GM18505 (cell line): ENCODE results near the gene AKR7A2.

Source experiments
- ATAC-seq: cut with Tn5 transposase; IDR thresholded peaks from one replicate; pipeline ENCODE4 v1.9.1; 2021; ENCODE audit not compliant: unreplicated experiment
- POLR2A ChIP-seq: IDR thresholded peaks from 4 replicates; pipeline ENCODE4 v1.6.1; 2011; ENCODE audit warnings: borderline replicate concordance; ENCODE audit not compliant: insufficient read depth, insufficient read length; ENCODE audit errors: extremely low read depth

The AKR7A2 gene

DNA sequence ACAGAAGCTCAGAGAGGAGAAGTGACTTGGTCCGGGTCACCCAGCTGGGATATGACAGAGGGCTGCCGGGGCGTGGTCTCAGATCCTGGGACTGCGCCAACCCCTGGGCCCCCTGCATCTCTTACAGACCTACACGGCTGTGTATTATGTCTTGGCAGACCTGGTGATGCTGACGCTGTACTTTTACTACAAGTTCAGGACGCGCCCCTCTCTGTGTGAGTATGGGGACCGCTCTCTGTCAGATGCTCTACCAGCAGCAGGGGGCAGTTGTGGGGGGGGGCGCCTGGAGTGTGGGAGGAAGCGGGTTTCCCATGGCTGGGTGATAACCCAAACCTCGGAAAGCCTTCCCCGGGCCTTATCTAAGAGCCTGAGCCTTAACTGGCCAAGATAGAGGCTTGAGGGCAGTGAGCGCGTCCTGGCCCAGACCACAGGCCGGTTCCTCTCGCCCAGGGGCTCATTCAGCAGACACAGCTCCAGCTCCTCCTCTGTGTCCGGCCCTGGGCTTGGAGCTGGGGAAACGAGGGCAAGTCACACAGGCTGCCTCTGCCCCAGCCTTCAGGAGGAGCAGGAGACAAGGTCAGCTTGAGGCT is 13.5 kb upstream of the AKR7A2 start:
- no peak for ATAC-seq

GRCh38 chr1:19324665-19324990 is 12.7 kb upstream of the AKR7A2 start:
- ATAC-seq = no peak
- no peak for TF ChIP-seq POLR2A

More for the DNA sequence above, 13.5 kb upstream of the AKR7A2 start:
- TF ChIP-seq POLR2A = no peak

GRCh38 chr1:19323987-19324664 is 12.2 kb upstream of the AKR7A2 start:
- TF ChIP-seq POLR2A = no peak
- no peak for ATAC-seq

- TF ChIP-seq POLR2A = no peak
- no peak for ATAC-seq
Measured at GRCh38 chr1:19322481-19322880, 10.5 kb upstream of the AKR7A2 start.

DNA sequence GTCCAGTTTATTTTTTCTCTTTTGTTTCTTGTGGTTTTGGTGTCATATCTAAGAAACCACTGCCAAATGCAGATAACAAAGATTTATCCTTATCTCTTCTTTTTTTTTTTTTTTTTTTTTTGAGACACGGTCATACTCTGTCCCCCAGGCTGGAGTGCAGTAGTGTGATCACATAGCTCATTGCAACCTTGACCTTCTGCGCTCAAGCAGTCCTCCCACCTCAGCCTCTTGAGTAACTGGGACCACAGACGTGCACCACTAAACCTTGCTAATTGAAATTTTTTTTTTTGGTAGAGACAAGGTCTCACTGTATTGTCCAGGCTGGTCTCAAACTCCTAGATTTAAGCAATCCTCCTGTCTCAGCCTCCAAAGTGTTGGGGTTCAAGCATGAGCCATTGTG is 9.1 kb upstream of the AKR7A2 start:
- no peak for ATAC-seq
- TF ChIP-seq POLR2A = no peak

GRCh38 chr1:19319196-19319595 is 7.3 kb upstream of the AKR7A2 start:
- no peak for ATAC-seq
- no peak for TF ChIP-seq POLR2A

DNA sequence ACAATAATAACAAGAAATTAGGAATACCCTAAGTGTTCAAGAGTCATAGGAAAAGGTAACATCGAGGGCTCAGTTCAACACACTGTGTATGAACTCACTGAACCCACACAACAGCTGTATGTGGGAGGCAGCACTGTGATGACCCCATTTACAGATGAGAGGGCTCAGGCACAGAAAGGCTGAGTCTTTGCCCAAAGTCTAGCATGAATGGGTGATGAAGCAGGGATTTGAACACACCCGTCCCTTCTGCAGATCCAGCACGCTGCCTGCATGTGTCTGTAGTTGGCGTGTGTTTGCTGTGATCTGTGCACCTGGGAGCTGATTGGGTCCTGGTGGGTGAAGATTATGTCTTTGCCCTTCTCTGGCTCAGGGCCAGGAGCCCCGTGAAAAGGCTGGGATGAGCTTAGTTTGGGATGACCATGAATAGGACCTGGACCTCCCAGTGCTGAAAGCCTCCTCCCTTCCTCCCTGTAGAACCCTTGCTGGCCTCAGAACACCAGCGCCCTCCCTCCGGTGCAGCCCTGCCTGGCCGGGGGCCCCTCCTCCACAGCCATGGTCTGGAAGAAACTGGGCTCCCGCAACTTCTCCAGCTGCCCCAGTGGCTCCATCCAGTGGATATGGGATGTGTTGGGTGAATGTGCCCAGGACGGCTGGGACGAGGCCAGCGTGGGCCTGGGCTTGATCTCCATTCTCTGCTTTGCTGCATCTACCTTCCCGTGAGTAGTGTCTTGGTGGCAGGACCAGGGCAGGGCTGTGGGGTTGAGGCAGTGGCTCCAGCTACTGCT is 5.4 kb upstream of the AKR7A2 start:
- ATAC-seq = no peak
- TF ChIP-seq POLR2A = no peak

DNA sequence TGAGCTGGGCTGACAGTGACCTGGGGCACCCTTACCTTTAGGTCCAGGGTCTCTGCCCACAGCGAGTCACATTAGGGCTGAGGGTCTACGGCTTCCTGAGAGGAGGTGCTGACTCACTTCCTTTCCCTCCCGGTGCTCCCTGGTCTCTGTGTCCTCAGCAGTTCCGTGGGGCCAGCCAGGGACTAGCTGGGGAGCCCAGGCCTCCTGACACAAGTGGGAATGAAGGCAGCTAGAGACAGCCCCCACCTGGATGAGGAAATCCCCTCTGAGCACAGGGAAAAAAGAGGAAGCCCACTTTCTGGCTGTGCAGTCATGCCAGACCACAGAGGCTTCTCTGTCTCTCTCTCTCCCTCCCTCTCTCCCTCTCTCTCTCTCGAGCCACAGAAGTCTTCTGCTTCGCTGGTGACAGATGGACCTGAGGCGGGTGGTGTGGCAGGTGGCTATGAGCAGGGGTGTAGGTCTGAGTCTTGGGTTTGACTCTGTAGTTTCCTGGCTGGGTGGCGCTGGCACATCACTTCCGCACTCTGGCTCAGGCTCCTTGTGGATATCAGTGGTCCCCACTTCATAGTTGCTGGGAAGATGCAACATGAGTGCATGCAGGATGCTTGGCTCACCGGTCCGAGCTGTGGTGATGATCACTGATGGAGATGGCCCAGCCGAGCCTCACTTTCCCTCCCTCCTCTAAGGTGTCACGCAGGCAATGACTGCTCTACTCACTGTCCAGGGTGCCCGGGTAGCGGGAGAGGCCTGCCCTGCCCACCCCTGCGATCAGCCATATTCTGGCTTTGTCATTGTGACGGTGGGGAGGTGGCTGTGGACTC is 3.6 kb upstream of the AKR7A2 start:
- no peak for TF ChIP-seq POLR2A
- ATAC-seq = peak; percentile 34

DNA sequence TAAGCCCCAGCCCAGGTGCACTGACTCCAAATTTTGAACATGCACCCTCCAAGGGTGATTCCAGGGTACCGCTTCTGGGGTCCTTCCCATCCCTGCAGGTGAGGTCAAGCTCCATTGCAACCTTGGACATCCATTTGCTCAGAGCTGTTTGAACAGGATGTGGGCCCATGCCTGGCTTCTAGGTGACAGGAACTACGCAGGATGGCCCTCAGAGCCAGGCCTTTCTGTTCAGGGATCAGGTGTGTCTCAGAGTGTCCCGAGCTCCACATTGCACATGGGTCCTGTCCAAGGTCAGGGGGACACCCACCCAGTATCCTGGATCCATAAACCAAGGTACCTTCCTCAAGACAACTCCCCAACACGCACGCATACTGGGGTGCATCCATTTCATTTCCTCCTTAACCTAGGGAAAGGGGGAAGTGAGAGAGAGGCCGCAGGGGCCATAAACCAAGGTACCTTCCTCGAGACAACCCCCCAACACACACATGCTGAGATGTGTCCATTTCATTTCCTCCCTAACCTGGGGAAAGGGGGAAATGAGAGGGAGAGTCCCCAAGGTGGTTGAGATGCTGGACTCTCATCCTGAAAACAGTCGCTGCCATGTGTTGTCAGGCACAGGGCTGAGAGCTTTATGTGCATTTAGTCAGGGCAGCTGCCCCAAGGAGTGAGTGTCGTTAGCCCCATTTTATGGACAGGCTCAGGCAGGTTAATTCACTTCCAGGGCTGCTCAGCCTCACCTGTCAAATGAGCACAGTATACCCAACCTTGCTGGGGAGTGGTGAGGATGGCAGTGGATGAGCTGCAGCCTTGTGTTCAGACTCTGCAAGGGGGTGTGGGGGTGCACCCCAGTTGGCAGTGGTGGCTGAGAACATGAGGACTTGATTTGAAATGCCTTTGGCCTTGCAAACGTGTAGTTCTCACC is 2.3 kb upstream of the AKR7A2 start:
- ATAC-seq = no peak
- TF ChIP-seq POLR2A = no peak

DNA sequence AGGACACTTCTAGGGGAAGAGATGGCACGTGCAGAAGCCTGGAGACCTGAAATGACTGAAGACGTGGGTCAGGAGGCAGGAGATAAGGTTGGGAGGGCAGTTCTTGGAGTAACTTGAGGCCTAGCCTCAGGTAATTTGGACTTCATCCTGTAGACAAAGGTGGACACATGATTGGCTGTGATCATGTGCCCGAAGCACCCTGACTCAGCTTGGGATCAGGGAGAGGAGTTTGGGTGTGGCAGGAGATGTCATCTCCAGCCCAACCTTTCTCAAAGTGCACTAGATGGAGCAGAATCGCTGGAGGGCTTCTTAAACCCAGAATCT is 1.7 kb upstream of the AKR7A2 start:
- TF ChIP-seq POLR2A = no peak
- ATAC-seq = no peak

- ATAC-seq = peak; percentile 24
- TF ChIP-seq POLR2A = no peak
Measured at GRCh38 chr1:19312782-19313635, 1.1 kb upstream of the AKR7A2 start.

- ATAC-seq = peak; percentile 7
- TF ChIP-seq POLR2A = no peak
Measured at GRCh38 chr1:19311503-19311930, 427 bp downstream of the AKR7A2 start.
